SU-DHL-6 (cell line): ENCODE data around the gene ARHGAP28.

ENCODE experiments used
- H2AFZ ChIP-seq: fragments of 200-600 bp; sonication (generic); 2 replicates; pipeline ENCODE4 v1.6.1; 2014; ENCODE audit warnings: low read depth, mild to moderate bottlenecking, moderate library complexity, mixed read lengths, antibody characterized with exemption, low read length; ENCODE audit not compliant: severe bottlenecking
- H3F3A ChIP-seq: fragments of 200-600 bp; shearing (Covaris generic); 2 replicates; pipeline ENCODE4 v1.6.0; 2016; ENCODE audit warnings: antibody characterized with exemption, mild to moderate bottlenecking; ENCODE audit not compliant: insufficient read depth
- H3K27ac ChIP-seq: fragments of 200-600 bp; sonication (generic); 2 replicates; pipeline ENCODE4 v1.5.1; 2016; ENCODE audit warnings: low read depth, mild to moderate bottlenecking, low read length, moderate library complexity, mixed read lengths
- H3K27me3 ChIP-seq: fragments of 200-600 bp; sonication (generic), shearing (Covaris generic); 2 replicates; pipeline ENCODE4 v1.6.0; 2014; ENCODE audit warnings: mild to moderate bottlenecking, low read length
- H3K36me3 ChIP-seq: fragments of 200-600 bp; sonication (generic); 2 replicates; pipeline ENCODE4 v1.6.1; 2014; ENCODE audit warnings: mild to moderate bottlenecking, low read length, mixed read lengths
- H3K4me2 ChIP-seq: fragments of 300-600, 200-600 bp; shearing (Covaris generic), sonication (generic); 2 replicates; pipeline ENCODE4 v1.6.0; 2014; ENCODE audit warnings: low read length, low read depth, mild to moderate bottlenecking; ENCODE audit not compliant: poor library complexity, severe bottlenecking
- H3K4me3 ChIP-seq: fragments of 200-600 bp; sonication (generic); 2 replicates; pipeline ENCODE4 v1.5.1; 2014; ENCODE audit warnings: antibody characterized with exemption, low read length, mild to moderate bottlenecking, mixed read lengths; ENCODE audit not compliant: insufficient read depth, poor library complexity, severe bottlenecking
- H3K79me2 ChIP-seq: fragments of 200-600 bp; sonication (generic); 2 replicates; pipeline ENCODE4 v1.6.1; 2014; ENCODE audit warnings: mild to moderate bottlenecking, low read length, moderate library complexity; ENCODE audit not compliant: insufficient read depth
- H3K9ac ChIP-seq: fragments of 200-600 bp; sonication (generic); 2 replicates; pipeline ENCODE4 v1.7.0; 2014; ENCODE audit warnings: mild to moderate bottlenecking, low read length
- H3K9me2 ChIP-seq: fragments of 200-600 bp; sonication (generic); replicated peaks from 2 replicates; pipeline ENCODE4 v1.6.1; 2014; ENCODE audit warnings: low read length; ENCODE audit not compliant: insufficient read depth
- H3K9me3 ChIP-seq: fragments of 200-600 bp; sonication (generic); 2 replicates; pipeline ENCODE4 v1.6.1; 2014; ENCODE audit warnings: low read length, mixed read lengths; ENCODE audit not compliant: insufficient read depth
- H4K20me1 ChIP-seq: fragments of 200-600 bp; sonication (generic); 2 replicates; pipeline ENCODE4 v1.6.1; 2014; ENCODE audit warnings: low read depth, mild to moderate bottlenecking, antibody characterized with exemption, low read length, moderate library complexity, mixed read lengths
- EZH2phosphoT487 ChIP-seq: fragments of 200-600 bp; sonication (generic), shearing (Covaris generic); conservative IDR thresholded peaks from 2 replicates; pipeline ENCODE4 v1.6.1; 2018; ENCODE audit warnings: mild to moderate bottlenecking, antibody characterized with exemption, low read length, moderate library complexity, mixed read lengths
- TF ChIP-seq, protein P1 (sequence below): fragments of 200-600 bp; sonication (generic); IDR thresholded peaks from one replicate; pipeline ENCODE4 v1.5.1; 2017; ENCODE audit warnings: antibody characterized with exemption, mild to moderate bottlenecking, low read length, moderate library complexity; ENCODE audit not compliant: insufficient read depth, poor library complexity, severe bottlenecking

Gene ARHGAP28

DNA sequence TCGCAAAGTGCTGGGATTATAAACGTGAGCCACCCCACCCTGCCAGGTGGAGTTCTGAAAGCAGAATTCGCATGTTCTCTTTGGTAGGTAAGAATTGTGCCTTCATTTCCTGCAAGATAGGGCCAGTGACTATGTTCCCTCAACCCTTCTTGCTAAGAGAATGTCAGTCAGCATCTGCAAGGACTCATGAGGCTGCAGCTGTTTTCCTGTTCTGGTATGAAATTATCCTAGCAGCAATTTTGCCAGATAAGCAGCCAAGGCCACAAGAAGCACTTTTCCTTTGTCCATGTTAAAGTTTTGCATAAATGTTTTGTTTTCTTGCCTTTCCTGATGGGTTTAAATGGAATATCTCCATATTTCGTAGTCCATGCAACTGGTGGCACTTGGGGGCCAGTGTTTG lies 6.8 kb upstream of the ARHGAP28 start:
- Histone ChIP-seq H4K20me1 (no peaks in the 10 kb centered on the region), H2AFZ (no peak overlapping the region), H3K4me2 (no peak overlapping the region), H3K9ac (no peak overlapping the region), H3K27ac (no peak overlapping the region), H3K36me3 (no peaks in the 10 kb centered on the region), H3K9me2 (no peaks in the 10 kb centered on the region), H3K4me3 (no peak overlapping the region), H3F3A (no peaks in the 10 kb centered on the region), H3K79me2 (no peaks in the 10 kb centered on the region), H3K27me3 (no peaks in the 10 kb centered on the region), H3K9me3 (no peaks in the 10 kb centered on the region)
- no peak for TF ChIP-seq EZH2phosphoT487
- TF ChIP-seq, protein P1, sequence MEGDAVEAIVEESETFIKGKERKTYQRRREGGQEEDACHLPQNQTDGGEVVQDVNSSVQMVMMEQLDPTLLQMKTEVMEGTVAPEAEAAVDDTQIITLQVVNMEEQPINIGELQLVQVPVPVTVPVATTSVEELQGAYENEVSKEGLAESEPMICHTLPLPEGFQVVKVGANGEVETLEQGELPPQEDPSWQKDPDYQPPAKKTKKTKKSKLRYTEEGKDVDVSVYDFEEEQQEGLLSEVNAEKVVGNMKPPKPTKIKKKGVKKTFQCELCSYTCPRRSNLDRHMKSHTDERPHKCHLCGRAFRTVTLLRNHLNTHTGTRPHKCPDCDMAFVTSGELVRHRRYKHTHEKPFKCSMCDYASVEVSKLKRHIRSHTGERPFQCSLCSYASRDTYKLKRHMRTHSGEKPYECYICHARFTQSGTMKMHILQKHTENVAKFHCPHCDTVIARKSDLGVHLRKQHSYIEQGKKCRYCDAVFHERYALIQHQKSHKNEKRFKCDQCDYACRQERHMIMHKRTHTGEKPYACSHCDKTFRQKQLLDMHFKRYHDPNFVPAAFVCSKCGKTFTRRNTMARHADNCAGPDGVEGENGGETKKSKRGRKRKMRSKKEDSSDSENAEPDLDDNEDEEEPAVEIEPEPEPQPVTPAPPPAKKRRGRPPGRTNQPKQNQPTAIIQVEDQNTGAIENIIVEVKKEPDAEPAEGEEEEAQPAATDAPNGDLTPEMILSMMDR, result no peak

DNA sequence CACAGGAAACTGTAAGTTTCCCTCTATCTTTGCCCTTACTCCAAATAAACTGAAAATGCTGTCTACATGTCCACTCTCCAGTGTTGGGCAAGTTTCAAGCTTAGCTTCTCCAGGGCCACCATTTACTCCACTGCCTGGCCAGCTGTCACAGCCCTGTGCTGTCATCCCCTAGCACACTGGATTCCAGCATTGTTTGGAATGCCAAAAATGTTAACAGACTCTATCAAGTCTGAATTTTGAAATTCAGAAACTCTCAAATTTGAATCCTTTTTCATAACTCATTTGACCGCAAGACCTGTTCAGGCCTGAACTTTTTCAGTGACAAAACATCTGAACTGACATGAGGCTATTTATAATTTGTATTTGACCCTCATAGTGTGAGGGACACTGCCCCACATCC lies 5.2 kb upstream of the ARHGAP28 start:
- Histone ChIP-seq H3K4me3 (no peak overlapping the region), H3K36me3 (no peaks in the 10 kb centered on the region), H2AFZ (no peak overlapping the region), H3K27ac (no peak overlapping the region), H3K9me2 (no peaks in the 10 kb centered on the region), H3F3A (no peaks in the 10 kb centered on the region), H3K9ac (no peak overlapping the region), H3K4me2 (no peak overlapping the region), H3K9me3 (no peaks in the 10 kb centered on the region), H4K20me1 (no peaks in the 10 kb centered on the region), H3K79me2 (no peaks in the 10 kb centered on the region), H3K27me3 (no peaks in the 10 kb centered on the region)
- TF ChIP-seq, protein P1, result no peak
- no peak for TF ChIP-seq EZH2phosphoT487

DNA sequence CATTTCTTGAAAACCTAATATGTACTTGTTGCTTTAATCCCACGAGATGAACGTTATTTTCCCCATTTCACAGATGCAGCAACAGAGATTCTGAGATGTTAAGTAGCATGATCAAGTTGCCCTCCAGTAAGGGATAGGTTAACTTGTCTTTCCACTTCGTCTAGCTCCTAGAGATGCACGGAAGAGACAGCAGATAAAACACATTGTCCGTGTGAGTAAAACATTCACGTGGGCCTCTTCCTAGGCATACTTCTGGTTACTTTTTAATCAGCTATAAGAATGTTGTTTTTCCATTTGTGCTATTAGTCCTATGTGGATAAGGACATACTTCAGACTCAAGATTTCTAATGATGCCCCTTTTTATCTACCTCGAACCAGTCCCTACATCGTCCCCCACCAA lies 1.2 kb upstream of the ARHGAP28 start:
- Histone ChIP-seq H3K9me2 (no peaks in the 10 kb centered on the region), H3K27me3 (no peaks in the 10 kb centered on the region), H3K9me3 (no peaks in the 10 kb centered on the region)

DNA sequence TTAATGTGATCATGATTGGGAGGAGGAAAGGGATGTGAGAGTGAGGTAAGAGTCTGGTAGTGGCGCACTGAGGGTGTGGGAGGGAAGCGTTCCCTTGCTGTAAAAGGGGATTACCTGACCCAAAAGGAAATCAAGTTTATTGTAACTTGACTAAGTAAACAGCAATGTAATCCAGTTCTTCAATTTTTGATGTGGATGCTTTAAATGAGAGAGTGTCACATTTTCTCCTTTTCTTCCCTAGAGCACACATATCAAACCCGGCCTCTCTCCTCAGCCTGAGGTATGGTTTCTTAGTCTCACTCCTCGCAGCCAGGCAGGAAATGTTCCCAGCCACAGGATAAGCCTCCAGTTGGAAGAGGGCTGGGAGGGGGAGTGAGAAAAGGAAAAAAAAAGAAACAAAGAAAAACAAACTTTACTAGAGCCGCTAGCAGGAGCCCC lies 688 bp upstream of the ARHGAP28 start:
- no peak overlapping the region for H2AFZ ChIP-seq
- no peaks in the 10 kb centered on the region for H3K79me2 ChIP-seq
- H3K27me3 ChIP-seq, result no peaks in the 10 kb centered on the region
- H3K9me3 ChIP-seq, result no peaks in the 10 kb centered on the region
- H3K4me2 ChIP-seq, result no peak overlapping the region
- H3K9ac ChIP-seq, result no peak overlapping the region
- no peak overlapping the region for H3K4me3 ChIP-seq
- H4K20me1 ChIP-seq, result no peaks in the 10 kb centered on the region
- H3K27ac ChIP-seq, result no peak overlapping the region
- TF ChIP-seq, protein P1, result no peak
- TF ChIP-seq EZH2phosphoT487, result no peak
- H3K36me3 ChIP-seq, result no peaks in the 10 kb centered on the region
- no peaks in the 10 kb centered on the region for H3K9me2 ChIP-seq
- H3F3A ChIP-seq, result no peaks in the 10 kb centered on the region

More for the DNA sequence above, 1.2 kb upstream of the ARHGAP28 start:
- Histone ChIP-seq H3F3A (no peaks in the 10 kb centered on the region), H4K20me1 (no peaks in the 10 kb centered on the region), H3K79me2 (no peaks in the 10 kb centered on the region), H3K27ac (no peak overlapping the region), H3K36me3 (no peaks in the 10 kb centered on the region), H3K4me2 (no peak overlapping the region), H3K4me3 (no peak overlapping the region), H3K9ac (no peak overlapping the region), H2AFZ (no peak overlapping the region)
- no peak for TF ChIP-seq EZH2phosphoT487
